ENCODE results near the gene SORBS1.

Gene SORBS1

GRCh38 chr10:95331596-95332130, 229.5 kb downstream of the SORBS1 start:
- peaks cover 2% of the 10 kb centered on the region for H3K9me3 ChIP-seq (ENCODE audit: insufficient read depth, low read depth, low read length)
- WGBS (ENCODE audit: extremely low coverage, insufficient coverage, insufficient read length) = no CpG with 5 or more reads among the region's 3 CpGs
- H3K4me3 ChIP-seq (ENCODE audit: low read depth, low read length) = no peak overlapping the region
- no peak overlapping the region for H2BK12ac ChIP-seq (ENCODE audit: low read length)
- no peaks in the 10 kb centered on the region for H3K79me1 ChIP-seq (ENCODE audit: low read length)
- no peaks in the 10 kb centered on the region for H3K27me3 ChIP-seq (ENCODE audit: insufficient read depth, low read length)
- no peak overlapping the region for H3K14ac ChIP-seq (ENCODE audit: low read length)
- no peak overlapping the region for H2BK120ac ChIP-seq (ENCODE audit: insufficient read depth, low read length, poor library complexity)
- no peak overlapping the region for H4K8ac ChIP-seq (ENCODE audit: low read depth, low read length)
- no peak overlapping the region for H3K4me2 ChIP-seq (ENCODE audit: low read length)
- H4K91ac ChIP-seq (ENCODE audit: low read depth, low read length) = no peak overlapping the region
- no peak overlapping the region for H3K27ac ChIP-seq (ENCODE audit: low read depth, low read length)
- H3K4ac ChIP-seq (ENCODE audit: low read depth, low read length) = no peak overlapping the region
- H3K4me1 ChIP-seq (ENCODE audit: control insufficient read depth in 1 of 2, insufficient read depth in 2 of 2, low read length in 2 of 2) = peaks cover 0 to 2% of the 10 kb centered on the region in 2 experiments
- H3K9ac ChIP-seq (ENCODE audit: low read length) = no peak overlapping the region
- no peak overlapping the region for H4K12ac ChIP-seq (ENCODE audit: low read depth, low read length)
- H3K79me2 ChIP-seq (ENCODE audit: control insufficient read depth, insufficient read depth, low read length, poor library complexity) = no peaks in the 10 kb centered on the region
- H3K36me3 ChIP-seq (ENCODE audit: control insufficient read depth in 1 of 2, insufficient read depth in 2 of 2, low read length in 2 of 2) = no peaks in the 10 kb centered on the region
- DNase-seq = peak; percentile 64 to 82
- H3K23ac ChIP-seq (ENCODE audit: low read length) = no peak overlapping the region
- no peak overlapping the region for H3K18ac ChIP-seq (ENCODE audit: low read length)
- no peak overlapping the region for H2BK5ac ChIP-seq (ENCODE audit: low read depth, low read length, poor library complexity)
- H2AFZ ChIP-seq (ENCODE audit: insufficient read depth, low read length, poor library complexity) = no peak overlapping the region
- H2AK5ac ChIP-seq (ENCODE audit: low read length) = no peak overlapping the region

DNA sequence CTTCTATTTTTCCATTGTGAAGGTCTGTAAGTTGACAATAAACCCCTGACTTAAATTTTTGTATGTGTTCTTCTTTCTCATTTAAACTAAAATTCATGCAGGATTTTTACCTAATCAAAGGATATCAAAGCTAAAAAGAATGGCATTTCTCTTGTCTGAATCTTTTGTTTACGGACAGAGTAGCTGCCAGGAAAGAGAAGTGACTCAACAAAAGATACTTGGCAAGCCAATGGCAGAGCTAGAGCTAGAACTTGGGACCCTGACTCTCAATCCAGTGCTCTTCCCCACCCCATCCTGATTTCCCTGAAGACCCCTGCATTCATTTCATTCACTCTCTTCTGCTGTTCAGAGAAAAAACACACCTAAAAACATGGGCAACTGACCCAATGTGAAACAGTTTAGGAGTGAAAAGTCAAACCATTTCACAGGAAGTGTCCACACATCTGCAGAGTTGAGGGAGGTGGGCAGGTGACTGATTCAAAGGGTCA, 230.2 kb downstream of the SORBS1 start:
- Histone ChIP-seq H3K4me2 (ENCODE audit: low read length) (no peak overlapping the region), H4K8ac (ENCODE audit: low read depth, low read length) (no peak overlapping the region), H3K14ac (ENCODE audit: low read length) (no peak overlapping the region), H2BK12ac (ENCODE audit: low read length) (no peak overlapping the region), H3K18ac (ENCODE audit: low read length) (no peak overlapping the region), H2AK5ac (ENCODE audit: low read length) (no peak overlapping the region), H3K23ac (ENCODE audit: low read length) (no peak overlapping the region), H4K12ac (ENCODE audit: low read depth, low read length) (no peak overlapping the region), H3K79me2 (ENCODE audit: control insufficient read depth, insufficient read depth, low read length, poor library complexity) (no peaks in the 10 kb centered on the region), H2BK120ac (ENCODE audit: insufficient read depth, low read length, poor library complexity) (no peak overlapping the region), H2BK5ac (ENCODE audit: low read depth, low read length, poor library complexity) (no peak overlapping the region), H3K27ac (ENCODE audit: low read depth, low read length) (no peak overlapping the region), H4K91ac (ENCODE audit: low read depth, low read length) (no peak overlapping the region), H3K9me3 (ENCODE audit: insufficient read depth, low read depth, low read length) (no peaks in the 10 kb centered on the region), H3K4me1 (ENCODE audit: control insufficient read depth in 1 of 2, insufficient read depth in 2 of 2, low read length in 2 of 2) (peaks cover 0 to 2% of the 10 kb centered on the region in 2 experiments), H3K4me3 (ENCODE audit: low read depth, low read length) (no peak overlapping the region), H3K36me3 (ENCODE audit: control insufficient read depth in 1 of 2, insufficient read depth in 2 of 2, low read length in 2 of 2) (no peaks in the 10 kb centered on the region), H3K4ac (ENCODE audit: low read depth, low read length) (no peak overlapping the region), H3K9ac (ENCODE audit: low read length) (no peak overlapping the region), H2AFZ (ENCODE audit: insufficient read depth, low read length, poor library complexity) (no peak overlapping the region), H3K27me3 (ENCODE audit: insufficient read depth, low read length) (no peaks in the 10 kb centered on the region), H3K79me1 (ENCODE audit: low read length) (no peaks in the 10 kb centered on the region)
- WGBS (ENCODE audit: extremely low coverage, insufficient coverage, insufficient read length) = no CpG with 5 or more reads among the region's 1 CpG
- DNase-seq = no peak

DNA sequence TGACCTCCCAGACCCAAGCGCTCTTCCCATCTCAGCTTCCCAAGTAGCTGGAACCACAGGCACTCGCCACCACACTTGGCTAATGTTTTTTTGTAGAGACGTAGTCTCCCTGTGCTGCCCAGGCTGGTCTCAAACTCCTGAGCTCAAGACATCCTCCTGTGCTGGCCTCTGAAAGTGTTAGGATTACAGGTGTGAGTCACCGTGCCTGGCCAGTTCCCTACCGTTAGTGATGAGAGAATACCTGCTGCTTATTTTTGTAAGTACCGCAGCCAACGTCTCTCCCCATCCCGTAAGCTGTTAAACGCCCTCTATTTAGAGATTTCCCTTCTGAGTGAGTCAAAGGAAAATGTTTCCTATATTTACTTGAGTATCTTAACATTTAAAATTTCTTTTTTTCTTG, 231.9 kb downstream of the SORBS1 start:
- H3K27ac ChIP-seq (ENCODE audit: low read depth, low read length) = no peak overlapping the region
- H2BK5ac ChIP-seq (ENCODE audit: low read depth, low read length, poor library complexity) = no peak overlapping the region
- H4K91ac ChIP-seq (ENCODE audit: low read depth, low read length) = no peak overlapping the region
- no peaks in the 10 kb centered on the region for H3K36me3 ChIP-seq (ENCODE audit: control insufficient read depth in 1 of 2, insufficient read depth in 2 of 2, low read length in 2 of 2)
- H3K23ac ChIP-seq (ENCODE audit: low read length) = no peak overlapping the region
- H3K4me1 ChIP-seq (ENCODE audit: control insufficient read depth in 1 of 2, insufficient read depth in 2 of 2, low read length in 2 of 2) = peaks cover 0 to 2% of the 10 kb centered on the region in 2 experiments
- no peak overlapping the region for H2BK120ac ChIP-seq (ENCODE audit: insufficient read depth, low read length, poor library complexity)
- H4K12ac ChIP-seq (ENCODE audit: low read depth, low read length) = no peak overlapping the region
- no peaks in the 10 kb centered on the region for H3K27me3 ChIP-seq (ENCODE audit: insufficient read depth, low read length)
- no peaks in the 10 kb centered on the region for H3K79me1 ChIP-seq (ENCODE audit: low read length)
- no peak overlapping the region for H2BK12ac ChIP-seq (ENCODE audit: low read length)
- H3K18ac ChIP-seq (ENCODE audit: low read length) = no peak overlapping the region
- H2AFZ ChIP-seq (ENCODE audit: insufficient read depth, low read length, poor library complexity) = no peak overlapping the region
- no peak for DNase-seq
- H3K14ac ChIP-seq (ENCODE audit: low read length) = no peak overlapping the region
- H4K8ac ChIP-seq (ENCODE audit: low read depth, low read length) = no peak overlapping the region
- H3K4ac ChIP-seq (ENCODE audit: low read depth, low read length) = no peak overlapping the region
- no peak overlapping the region for H3K4me3 ChIP-seq (ENCODE audit: low read depth, low read length)
- no peak overlapping the region for H3K9ac ChIP-seq (ENCODE audit: low read length)
- WGBS (ENCODE audit: extremely low coverage, insufficient coverage, insufficient read length) = no CpG with 5 or more reads among the region's 9 CpGs
- no peak overlapping the region for H3K4me2 ChIP-seq (ENCODE audit: low read length)
- no peaks in the 10 kb centered on the region for H3K79me2 ChIP-seq (ENCODE audit: control insufficient read depth, insufficient read depth, low read length, poor library complexity)
- H2AK5ac ChIP-seq (ENCODE audit: low read length) = no peak overlapping the region
- H3K9me3 ChIP-seq (ENCODE audit: insufficient read depth, low read depth, low read length) = no peaks in the 10 kb centered on the region

GRCh38 chr10:95328013-95328412, 233.2 kb downstream of the SORBS1 start:
- no peaks in the 10 kb centered on the region for H3K36me3 ChIP-seq (ENCODE audit: control insufficient read depth in 1 of 2, insufficient read depth in 2 of 2, low read length in 2 of 2)
- peaks cover 0 to 2% of the 10 kb centered on the region in 2 experiments for H3K4me1 ChIP-seq (ENCODE audit: control insufficient read depth in 1 of 2, insufficient read depth in 2 of 2, low read length in 2 of 2)
- H3K79me1 ChIP-seq (ENCODE audit: low read length) = no peaks in the 10 kb centered on the region
- H3K9me3 ChIP-seq (ENCODE audit: insufficient read depth, low read depth, low read length) = no peaks in the 10 kb centered on the region
- no peak overlapping the region for H3K4me3 ChIP-seq (ENCODE audit: low read depth, low read length)
- H3K27me3 ChIP-seq (ENCODE audit: insufficient read depth, low read length) = no peaks in the 10 kb centered on the region
- no peak overlapping the region for H2BK12ac ChIP-seq (ENCODE audit: low read length)
- no peak overlapping the region for H2AK5ac ChIP-seq (ENCODE audit: low read length)
- no peak overlapping the region for H2BK5ac ChIP-seq (ENCODE audit: low read depth, low read length, poor library complexity)
- no peak overlapping the region for H3K4ac ChIP-seq (ENCODE audit: low read depth, low read length)
- no peak overlapping the region for H2BK120ac ChIP-seq (ENCODE audit: insufficient read depth, low read length, poor library complexity)
- H4K91ac ChIP-seq (ENCODE audit: low read depth, low read length) = no peak overlapping the region
- no peak overlapping the region for H3K23ac ChIP-seq (ENCODE audit: low read length)
- DNase-seq = no peak
- H3K27ac ChIP-seq (ENCODE audit: low read depth, low read length) = no peak overlapping the region
- H4K8ac ChIP-seq (ENCODE audit: low read depth, low read length) = no peak overlapping the region
- no CpG with 5 or more reads among the region's 3 CpGs for WGBS (ENCODE audit: extremely low coverage, insufficient coverage, insufficient read length)
- H3K14ac ChIP-seq (ENCODE audit: low read length) = no peak overlapping the region
- no peak overlapping the region for H3K9ac ChIP-seq (ENCODE audit: low read length)
- no peaks in the 10 kb centered on the region for H3K79me2 ChIP-seq (ENCODE audit: control insufficient read depth, insufficient read depth, low read length, poor library complexity)
- no peak overlapping the region for H3K18ac ChIP-seq (ENCODE audit: low read length)
- no peak overlapping the region for H4K12ac ChIP-seq (ENCODE audit: low read depth, low read length)
- H2AFZ ChIP-seq (ENCODE audit: insufficient read depth, low read length, poor library complexity) = no peak overlapping the region
- H3K4me2 ChIP-seq (ENCODE audit: low read length) = no peak overlapping the region

All from trophoblast cell (in vitro differentiated cells and primary cell).